ENCODE measurements around the gene UMODL1.
"Not testable (repeated sequence)": the region's sequence is repeated elsewhere in the genome, so short reads cannot be mapped to it uniquely, and the experiment has no call there.

UMODL1 gene

DNA sequence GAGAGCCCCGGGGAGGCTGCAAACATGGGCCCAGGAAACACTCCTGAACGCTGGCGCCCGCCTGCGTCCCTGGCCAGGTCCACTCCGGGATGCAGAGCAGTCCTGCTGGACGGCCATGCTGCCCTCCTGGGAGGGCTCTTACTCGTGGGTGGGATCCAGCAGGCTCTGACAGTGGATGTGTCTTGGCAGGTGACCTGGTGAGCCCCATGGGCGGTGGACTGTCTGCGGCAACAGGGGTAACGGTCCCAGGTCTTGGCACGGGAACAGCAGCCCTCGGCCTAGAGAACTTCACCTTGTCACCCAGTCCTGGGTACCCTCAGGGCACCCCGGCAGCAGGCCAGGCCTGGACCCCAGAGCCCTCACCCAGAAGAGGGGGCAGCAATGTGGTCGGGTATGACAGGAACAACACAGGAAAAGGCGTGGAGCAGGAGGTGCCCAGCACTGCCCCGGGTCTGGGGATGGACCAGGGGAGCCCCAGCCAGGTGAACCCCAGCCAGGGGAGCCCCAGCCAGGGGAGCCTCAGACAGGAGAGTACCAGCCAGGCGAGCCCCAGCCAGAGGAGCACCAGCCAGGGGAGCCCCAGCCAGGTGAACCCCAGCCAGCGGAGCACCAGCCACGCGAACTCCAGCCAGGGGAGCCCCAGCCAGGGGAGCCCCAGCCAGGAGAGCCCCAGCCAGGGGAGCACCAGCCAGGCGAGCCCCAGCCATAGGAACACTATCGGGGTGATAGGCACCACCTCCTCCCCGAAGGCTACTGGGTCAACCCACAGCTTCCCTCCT lies 39.8 kb downstream of the UMODL1 start:
- DNase-seq, result peak in 2 of 56 donors; percentile 16 to 26

DNA sequence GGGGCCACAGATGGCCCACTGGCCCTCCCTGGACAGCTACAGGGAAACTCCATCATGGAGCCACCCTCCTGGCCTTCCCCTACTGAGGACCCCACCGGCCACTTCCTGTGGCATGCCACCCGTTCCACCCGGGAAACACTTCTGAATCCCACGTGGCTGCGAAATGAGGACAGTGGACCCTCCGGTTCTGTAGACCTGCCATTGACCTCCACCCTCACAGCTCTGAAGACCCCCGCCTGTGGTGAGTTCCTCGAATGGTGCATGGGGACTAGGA lies 40.3 kb downstream of the UMODL1 start:
- DNase-seq, result no peak

DNA sequence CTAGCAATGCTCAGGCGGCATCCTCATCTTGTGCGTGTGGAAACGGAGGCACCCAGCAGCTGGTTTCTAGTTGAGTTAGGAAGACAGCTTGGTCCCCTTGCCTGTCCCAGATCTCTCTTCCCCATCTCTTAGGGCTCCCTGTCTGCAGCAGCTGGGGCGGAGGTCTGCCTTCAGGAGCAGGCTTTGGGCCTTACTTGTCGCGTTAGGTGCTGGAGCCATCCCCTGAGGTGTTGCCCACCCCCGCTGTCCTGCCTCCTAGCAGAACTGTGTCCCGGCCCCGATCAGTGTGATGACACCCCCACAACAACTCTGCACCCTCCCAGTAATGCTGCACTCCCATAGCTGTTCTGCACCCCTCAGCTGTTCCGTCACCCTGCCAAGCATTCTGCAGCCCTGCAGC lies 40.7 kb downstream of the UMODL1 start:
- no peak for DNase-seq

DNA sequence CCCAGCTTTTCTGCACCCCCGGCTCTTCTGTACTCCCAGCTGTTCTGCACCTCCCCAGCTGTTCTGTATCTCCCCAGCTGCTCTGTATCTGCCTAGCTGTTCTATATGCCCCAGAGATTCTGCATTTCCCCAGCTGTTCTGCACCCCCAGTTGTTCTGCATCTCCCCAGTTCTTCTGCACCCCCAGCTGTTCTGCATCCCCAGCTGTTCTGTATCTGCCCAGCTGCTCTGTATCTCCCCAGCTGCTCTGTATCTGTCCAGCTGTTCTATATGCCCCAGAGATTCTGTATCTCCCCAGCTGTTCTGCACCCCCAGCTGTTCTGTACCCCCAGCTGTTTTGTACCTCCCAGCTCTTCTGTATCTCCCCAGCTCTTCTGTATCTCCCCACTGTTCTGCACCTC lies 41.1 kb downstream of the UMODL1 start:
- no peak for DNase-seq

DNA sequence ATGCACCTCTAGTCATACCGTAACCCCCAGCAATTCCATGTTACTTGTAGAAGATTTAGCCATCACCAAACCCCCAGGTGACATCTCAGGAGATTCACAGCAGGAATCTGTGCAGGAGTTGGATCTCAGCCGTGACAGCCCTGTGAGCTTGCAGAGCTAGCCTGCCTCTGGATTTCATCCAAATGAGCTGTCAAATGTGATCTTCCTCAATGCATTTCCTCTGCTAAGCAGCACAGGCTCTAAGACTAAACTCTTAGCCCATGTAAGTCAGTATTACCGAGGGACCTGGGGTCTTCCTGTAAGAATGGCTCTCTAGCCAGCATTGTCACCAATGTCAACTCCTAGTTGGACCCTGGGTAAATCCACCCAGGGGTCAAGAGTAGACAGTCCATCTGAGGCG lies 41.7 kb downstream of the UMODL1 start:
- DNase-seq, result peak in 3 of 56 donors; percentile 20 to 55 (median 47)

DNA sequence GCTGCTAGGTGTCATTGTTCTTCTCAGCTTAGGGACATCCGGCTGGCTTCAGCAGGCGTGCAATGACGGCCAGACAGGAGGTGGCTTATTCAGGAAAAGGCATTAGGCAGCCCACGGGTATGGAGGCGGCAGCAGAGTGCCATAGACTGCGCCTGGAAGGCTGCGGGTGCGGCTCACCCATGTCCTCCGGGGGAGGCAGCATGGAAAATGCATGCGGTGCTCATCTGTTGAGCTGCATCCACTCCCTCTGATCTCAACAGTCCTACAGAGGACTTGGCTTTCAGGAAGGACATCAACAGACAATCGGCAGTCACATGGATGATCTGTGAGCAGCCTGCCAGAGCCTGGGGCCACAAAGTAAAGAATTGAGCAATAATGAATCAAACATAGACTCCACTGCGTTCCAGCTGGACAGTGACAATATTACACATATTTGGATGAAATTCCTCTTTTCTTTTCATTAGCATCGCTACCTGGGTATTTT lies 42.9 kb downstream of the UMODL1 start:
- DNase-seq, result peak in 1 of 56 donors; percentile 16

DNA sequence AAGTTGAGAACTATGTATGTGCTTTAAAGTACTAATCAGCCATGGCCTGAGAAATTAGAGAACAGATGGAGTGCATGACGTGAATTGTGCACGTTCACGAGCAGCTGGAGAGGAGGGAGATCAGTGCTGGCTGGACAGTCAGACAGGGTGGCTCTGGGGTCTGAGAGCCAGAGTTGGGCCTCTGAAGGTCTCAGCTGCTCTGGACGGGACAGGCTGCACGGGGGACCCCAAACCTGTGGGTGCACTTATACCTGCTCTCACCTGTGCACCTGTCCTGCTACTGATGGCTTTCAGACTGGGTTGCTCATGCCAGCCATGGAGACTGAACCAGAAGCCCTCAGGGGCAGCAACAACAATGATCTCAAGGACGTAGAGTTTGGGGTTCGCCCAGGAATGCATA lies 43.5 kb downstream of the UMODL1 start:
- DNase-seq, result no peak

DNA sequence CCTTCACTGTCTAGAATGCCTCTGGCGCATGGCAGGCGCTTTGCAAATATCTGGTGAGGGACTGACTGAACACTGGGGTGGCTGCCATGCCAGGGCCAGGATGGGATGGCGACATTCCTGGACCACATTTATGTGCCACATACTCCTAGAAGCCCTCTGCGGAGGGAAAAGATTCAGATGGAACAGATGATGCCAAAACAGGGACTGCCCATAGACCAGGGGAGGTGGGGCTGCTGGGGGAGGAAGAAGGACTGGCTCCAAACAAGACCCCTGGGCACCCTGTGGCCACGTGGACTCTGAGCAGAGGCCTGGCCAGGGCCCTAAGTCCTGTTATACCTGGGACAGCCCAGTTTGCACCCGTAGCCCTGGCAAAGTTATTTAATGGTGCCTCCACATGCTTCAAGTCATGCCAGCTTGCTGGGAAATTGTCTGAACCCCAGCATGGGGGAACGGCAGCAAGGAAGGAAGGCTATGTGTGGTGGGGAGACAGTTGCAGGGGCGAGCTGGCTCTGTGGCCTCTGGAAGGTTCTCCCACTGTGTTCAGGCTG lies 44.1 kb downstream of the UMODL1 start:
- DNase-seq, result no peak

DNA sequence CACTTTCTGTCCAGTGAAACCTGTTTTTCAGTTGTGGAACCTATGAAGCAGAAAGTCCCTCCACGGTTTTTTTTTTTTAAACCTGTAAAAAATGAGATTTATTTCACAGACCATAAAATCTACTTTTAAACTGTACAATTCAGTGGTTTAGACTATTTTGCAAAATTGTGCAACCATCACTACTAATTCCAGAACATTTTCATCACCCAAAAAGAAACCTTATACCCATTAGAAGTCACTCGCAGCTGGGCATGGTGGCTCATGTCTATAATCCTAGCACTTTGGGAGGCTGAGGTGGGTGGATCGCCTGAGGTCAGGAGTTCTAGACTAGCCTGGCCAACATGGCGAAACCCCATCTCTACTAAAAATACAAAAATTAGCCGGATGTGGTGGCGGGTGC lies 45.4 kb downstream of the UMODL1 start:
- not testable (repeated sequence) for DNase-seq

DNA sequence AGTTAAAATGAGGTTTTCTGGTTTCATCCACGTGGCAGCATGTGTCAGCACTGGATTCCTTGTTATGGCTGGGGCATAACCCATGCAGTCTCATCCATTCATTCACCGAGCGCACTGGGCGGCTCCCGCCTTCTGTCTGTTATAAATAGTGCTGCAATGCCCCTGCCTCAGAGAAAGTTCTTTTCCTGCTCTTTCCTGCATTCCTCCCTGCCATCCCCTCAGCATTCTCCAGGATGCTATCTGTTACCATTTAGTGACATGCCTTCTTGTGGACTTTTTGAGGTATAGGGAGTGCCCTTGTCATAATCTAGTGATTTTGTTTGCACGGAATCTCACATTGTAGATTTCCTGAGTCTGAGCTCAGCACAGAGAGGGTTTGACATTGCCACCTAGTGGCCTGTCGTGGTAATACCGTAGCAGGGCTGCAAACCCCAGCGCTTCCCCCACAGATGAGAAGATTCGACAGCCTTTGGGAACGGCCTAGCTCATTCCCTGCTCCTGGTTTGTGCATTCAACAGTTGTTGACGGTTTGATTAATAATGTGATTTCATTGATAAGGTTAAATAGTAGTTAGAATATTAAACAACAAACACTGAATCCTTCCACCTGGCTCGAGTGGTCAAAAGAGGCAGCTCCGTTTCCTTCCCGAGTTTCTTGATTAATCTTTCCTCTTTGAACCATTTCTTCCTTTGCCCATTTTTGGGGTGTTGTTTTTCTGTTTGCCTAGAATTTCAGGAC lies 46.3 kb downstream of the UMODL1 start:
- peak in 49 of 56 donors; percentile 11 to 90 (median 62) for DNase-seq

DNA sequence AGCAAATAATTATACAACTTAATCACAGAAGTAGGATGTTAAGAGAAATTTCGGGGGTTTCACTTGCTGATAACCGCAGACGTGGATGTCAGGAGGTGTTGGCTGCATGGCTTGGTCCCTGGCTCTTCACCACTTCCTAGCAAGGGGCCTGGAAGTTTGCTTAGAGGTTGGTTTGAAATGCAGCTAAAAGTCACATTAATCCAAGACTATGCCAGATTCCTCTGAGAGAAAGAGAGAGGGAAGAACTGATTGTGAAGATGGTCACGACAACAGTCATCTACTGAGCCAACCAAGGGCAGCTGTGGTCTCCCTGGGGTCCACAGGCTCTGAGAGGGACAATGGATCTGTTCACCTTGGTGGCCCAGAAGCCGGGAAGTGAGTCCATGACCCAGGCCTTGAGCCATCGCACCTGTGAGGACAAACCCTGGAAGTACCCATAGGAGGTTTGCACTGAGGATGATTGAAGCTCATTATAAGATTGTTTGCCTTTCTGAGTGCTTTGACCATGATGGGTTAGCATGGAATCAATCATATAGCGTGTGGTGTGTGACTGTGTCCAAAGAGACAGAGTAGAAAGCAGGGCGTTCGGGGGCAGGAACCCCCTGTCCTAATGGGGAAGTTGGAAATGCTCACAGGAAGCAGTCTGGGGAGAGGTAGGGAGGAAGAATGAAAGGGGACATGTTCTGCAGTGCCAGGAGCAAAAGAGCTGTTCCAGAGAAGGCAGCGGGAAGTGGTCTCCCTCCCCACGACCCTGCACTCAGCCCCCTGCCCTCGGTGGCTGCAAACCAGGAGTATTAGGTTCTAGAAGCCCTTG lies 47.1 kb downstream of the UMODL1 start:
- no peak for DNase-seq

DNA sequence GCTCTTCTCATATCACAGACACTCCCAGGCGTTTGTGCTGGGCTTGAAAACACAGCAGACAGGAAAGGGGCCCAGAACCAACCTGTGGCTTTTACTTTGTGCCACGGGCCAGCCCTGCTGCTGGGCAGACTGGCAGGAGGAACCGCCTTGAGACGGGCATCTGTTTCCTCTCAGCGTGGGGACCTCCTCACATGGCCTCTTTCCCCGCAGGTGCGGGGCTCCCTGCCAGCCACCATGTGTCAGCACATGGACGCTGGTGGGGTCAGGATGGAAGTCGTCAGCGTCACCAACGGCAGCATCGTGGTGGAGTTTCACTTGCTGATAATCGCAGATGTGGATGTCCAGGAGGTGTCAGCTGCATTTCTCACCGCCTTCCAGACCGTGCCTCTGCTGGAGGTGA lies 47.8 kb downstream of the UMODL1 start:
- DNase-seq, result peak in 3 of 56 donors; percentile 18 to 32 (median 30)

DNA sequence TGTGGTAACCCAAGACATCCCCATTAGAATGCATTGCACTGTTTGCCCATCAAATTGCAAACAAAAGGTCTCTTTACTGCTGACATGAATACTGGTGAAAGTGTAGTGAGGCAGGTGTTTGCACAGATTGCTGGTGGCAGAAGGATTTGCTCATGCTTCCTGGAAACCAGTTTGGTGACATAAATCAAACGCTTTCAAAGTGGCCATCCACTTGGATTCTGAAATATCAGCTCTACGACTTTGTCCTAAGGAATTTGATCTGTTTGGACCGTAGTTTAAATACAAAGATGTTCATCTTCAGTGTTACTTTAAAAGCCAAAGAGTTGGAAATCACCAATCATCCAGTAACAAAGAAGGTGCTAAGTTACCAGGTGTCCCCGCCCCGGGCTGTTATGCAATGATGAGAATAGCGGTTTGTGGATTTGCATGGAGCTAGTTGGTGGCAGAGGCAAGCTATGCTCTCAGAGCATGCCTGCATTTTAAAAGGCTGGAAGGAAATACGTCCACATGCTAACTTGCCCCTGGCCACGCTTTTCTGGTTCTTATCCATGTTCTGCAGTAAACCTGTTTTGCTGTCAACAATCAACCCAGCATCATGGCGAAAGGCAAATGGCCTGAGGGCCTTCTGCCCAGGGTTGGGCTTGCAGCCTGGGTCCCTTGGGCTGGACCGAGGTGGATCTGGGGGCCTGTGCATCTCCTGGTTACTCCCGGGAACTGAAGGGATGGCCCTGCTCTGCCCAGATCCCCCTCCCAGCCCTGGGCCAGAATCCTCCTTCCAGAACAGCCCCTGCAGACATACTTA lies 49.2 kb downstream of the UMODL1 start:
- peak in 19 of 56 donors; percentile 6 to 83 (median 33) for DNase-seq

DNA sequence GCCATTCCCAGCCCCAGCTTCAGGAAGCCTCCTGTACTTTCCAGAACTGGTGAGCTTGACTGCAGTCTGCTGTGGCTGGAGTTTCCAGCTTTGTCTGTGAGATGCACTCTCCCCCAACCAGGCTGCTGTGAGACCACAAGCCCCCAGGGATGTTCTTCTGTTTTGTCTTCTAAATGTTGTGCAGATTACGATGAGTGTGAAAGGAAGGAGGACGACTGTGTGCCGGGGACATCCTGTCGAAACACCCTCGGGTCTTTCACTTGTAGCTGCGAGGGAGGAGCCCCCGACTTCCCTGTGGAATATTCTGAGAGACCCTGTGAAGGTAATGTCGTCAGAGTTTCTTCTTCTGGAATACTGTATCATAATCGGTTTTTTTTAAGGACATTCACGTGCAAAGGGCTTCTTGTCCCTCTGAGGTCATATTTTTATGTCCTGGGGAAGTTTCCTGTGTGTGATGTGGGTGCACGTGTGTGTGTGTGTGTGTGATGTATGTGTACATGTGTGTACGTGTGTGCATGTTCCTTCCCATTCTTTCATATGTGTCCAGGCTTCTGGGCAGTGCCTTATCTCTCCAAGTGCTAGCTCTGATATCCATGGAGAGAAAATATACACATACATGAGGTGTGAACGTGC lies 49.9 kb downstream of the UMODL1 start:
- no peak for DNase-seq

DNA sequence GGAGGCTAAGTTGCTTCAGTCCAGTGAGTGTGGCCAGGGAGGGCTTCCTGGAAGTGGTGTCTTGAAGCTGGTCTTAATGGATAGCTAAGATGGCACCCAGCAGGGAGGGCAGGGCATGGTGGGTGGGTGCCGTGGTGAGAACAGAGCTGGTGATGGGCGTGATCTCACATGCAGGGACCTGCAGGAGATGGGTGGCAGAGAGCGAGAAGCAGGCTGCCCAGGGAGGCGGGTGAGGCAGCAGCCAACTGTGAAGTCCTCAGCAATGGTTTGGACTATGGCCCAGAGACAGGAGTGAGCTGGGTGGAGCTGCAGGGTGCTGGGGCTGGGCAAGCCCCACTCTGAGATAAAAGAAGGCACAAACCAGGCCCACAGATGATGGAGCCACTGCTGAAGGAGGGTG lies 50.7 kb downstream of the UMODL1 start:
- no peak for DNase-seq

DNA sequence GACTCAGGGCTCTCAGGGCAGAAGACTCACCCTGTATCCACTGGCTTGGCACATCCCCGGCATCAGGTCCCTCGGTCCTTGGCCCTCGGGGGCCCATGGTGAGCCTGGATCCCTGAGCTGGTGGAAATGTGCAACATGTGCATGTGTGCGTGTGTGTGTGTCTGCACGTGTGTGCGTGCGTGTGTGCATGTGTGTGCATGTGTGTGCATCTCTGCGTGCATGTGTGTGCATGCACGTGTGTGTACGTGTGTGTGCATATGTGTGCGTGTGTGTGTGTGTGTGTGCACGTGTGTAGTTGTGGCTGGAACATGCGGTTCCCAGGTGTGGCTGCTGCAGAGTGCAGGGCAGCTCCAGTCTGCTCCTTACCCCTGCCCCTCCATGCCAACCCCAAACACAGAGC lies 51.3 kb downstream of the UMODL1 start:
- no peak for DNase-seq

DNA sequence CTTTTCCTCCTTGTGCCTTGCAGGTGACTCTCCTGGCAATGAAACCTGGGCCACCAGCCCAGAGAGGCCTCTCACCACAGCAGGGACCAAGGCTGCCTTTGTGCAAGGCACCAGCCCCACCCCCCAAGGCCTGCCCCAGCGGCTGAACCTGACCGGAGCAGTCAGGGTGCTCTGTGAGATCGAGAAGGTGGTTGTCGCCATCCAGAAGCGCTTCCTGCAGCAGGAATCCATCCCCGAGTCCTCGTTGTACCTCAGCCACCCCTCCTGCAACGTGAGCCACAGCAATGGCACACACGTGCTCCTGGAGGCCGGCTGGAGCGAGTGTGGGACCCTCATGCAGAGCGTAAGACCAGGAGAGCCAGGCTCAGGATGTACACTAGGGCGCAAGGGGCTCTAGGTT lies 51.7 kb downstream of the UMODL1 start:
- DNase-seq, result no peak

DNA sequence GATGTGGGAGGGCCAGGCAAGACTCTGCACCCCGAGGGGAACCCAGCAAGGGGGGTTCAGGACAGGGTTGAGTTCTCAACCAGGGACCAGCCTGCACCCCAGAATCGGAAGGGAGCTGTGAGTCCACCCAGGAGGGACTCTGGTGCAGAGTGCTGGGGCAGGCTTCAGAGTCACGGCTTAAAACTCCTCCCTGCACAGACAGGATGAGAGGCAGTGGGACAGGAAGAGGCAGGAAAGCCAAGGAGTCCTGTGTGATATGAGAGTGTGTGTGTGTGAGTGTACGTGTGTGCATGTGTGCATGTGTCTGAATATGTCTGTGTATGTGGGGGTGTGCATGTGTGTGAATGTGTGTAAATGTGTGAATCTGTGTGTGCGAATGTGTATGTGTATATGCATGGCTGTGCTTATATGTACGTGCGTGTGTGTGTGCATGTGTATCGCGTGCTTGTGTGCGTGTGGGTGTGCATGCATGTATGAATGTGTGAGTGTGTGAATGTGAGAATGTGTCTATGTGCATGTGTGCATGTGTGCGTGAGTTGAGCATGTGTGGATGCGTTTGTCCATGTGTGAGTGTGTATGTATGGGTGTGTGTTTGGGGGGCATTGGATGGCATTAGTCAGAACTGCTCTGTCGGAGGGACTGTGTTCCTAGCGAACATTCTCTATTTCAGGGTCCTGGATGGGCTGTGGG lies 52.2 kb downstream of the UMODL1 start:
- DNase-seq, result no peak

DNA sequence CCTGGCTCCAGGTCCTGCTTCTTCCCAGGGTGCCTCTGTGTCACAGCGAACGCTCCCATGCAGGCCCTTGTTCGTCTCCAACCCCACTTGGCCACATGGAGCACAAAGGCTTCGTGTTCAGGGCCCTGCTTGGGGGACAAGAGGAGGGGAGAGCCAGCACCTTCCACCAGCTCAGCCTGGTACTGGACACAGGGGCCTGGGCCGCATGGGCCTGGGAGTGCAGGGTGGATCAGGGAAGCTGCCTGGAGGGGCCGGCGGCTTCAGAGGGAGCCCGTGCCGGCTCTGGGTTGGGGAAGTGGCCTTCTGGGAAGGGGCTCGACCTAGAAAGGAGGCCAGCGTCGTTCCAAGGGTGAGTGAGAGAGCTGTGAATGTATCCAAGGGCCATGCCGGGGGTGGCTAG lies 53.0 kb downstream of the UMODL1 start:
- no peak for DNase-seq
